ENCODE data around the gene VRTN.
"Not testable (repeated sequence)": the region's sequence is repeated elsewhere in the genome, so short reads cannot be mapped to it uniquely, and the experiment has no call there.

- not testable (repeated sequence) for TF ChIP-seq CTCF, POLR2A, EP300 (IDR thresholded peaks at IDR 0.05)
These were observed 18.2 kb upstream of the VRTN start for GRCh38 chr14:74329950-74330552.

Data from ovary (tissue), 3 donors.